Omental fat pad (tissue), 4 donors: ENCODE data around the gene EIF2B1. TPM values are rescaled to one million over a fixed set of nuclear protein-coding genes. Genes with fewer than 3 reads are reported as not detected.
A peak's percentile ranks its signal among the peaks of the same experiment; 100 is the strongest.

Source experiments
- ATAC-seq: fragments of 150-250 bp; one replicate; pipeline ENCODE4 v1.9.1; 2016; ENCODE audit warnings: mild to moderate bottlenecking, moderate library complexity; ENCODE audit not compliant: low FRiP score
- DNase-seq: peaks from one replicate; pipeline ENCODE4 v3.0.0-alpha.2; 2019; ENCODE audit warnings: low spot score
- CTCF ChIP-seq, 3 donors: fragments of 450-650 bp; IDR thresholded peaks; one replicate each; pipeline ENCODE4 v1.5.1; 2016 to 2017; ENCODE audit warnings: antibody characterized with exemption in 3 of 3, mild to moderate bottlenecking in 3 of 3, moderate library complexity in 2 of 3
- total RNA-seq, 4 donors: library from RNA; depleted of rRNA; stranded (reverse); fragments of >200 nt; gene quantifications; one replicate each; pipeline ENCODE4 v1.1.0, GENCODE V29; 2016

EIF2B1 gene
- total RNA-seq, 4 donors from 2014 or later, result 108 to 164 (median 119) TPM

- TF ChIP-seq CTCF (IDR thresholded peaks at IDR 0.05), result no peak
- no peak for ATAC-seq
- no peak for DNase-seq
These were observed 11.6 kb downstream of the EIF2B1 start for GRCh38 chr12:123621619-123622530.

GRCh38 chr12:123621101-123621500 is 12.4 kb downstream of the EIF2B1 start:
- DNase-seq (no peak), ATAC-seq (no peak)
- TF ChIP-seq CTCF (IDR thresholded peaks at IDR 0.05), result no peak

GRCh38 chr12:123617580-123617979 is 15.9 kb downstream of the EIF2B1 start:
- ATAC-seq, result no peak
- TF ChIP-seq CTCF (IDR thresholded peaks at IDR 0.05), result no peak
- no peak for DNase-seq

GRCh38 chr12:123617144-123617543 is 16.3 kb downstream of the EIF2B1 start:
- ATAC-seq (no peak), DNase-seq (no peak)
- TF ChIP-seq CTCF (IDR thresholded peaks at IDR 0.05), result no peak

GRCh38 chr12:123614531-123614930 is 19.0 kb downstream of the EIF2B1 start:
- DNase-seq (no peak), ATAC-seq (peak; percentile 61)
- TF ChIP-seq CTCF (IDR thresholded peaks at IDR 0.05), result no peak

GRCh38 chr12:123614110-123614509 is 19.4 kb downstream of the EIF2B1 start:
- no peak for ATAC-seq
- TF ChIP-seq CTCF (IDR thresholded peaks at IDR 0.05), result no peak
- DNase-seq, result no peak

- no peak for ATAC-seq
- DNase-seq, result no peak
- TF ChIP-seq CTCF (IDR thresholded peaks at IDR 0.05), result no peak
These were observed 25.3 kb downstream of the EIF2B1 start for GRCh38 chr12:123608182-123608581.
